ENCODE data around the gene STK4. TPM values are rescaled to one million over a fixed set of nuclear protein-coding genes. Genes with fewer than 3 reads are reported as not detected.

Gene STK4
- total RNA-seq, 2 donors from 2014 or later = 157 to 264 TPM

GRCh38 chr20:45119556-45120266 is 153.4 kb downstream of the STK4 start:
- H3K4me3 Mint-ChIP-seq = no peak overlapping the region
- no peak overlapping the region for H3K27ac Mint-ChIP-seq
- ATAC-seq = no peak
- H3K9me3 Mint-ChIP-seq = no peaks in the 10 kb centered on the region
- no peaks in the 10 kb centered on the region for H3K36me3 Mint-ChIP-seq
- peaks cover 0 to 3% of the 10 kb centered on the region in 2 donors for H3K4me1 Mint-ChIP-seq (ENCODE audit: low read depth in 2 of 2)
- DNase-seq (ENCODE audit: low spot score) = no peak
- peaks cover 28 to 32% of the 10 kb centered on the region in 2 donors for H3K27me3 Mint-ChIP-seq

GRCh38 chr20:45121388-45121787 is 155.1 kb downstream of the STK4 start:
- Mint-ChIP-seq H3K27me3 (peaks cover 32 to 33% of the 10 kb centered on the region in 2 donors), H3K36me3 (no peaks in the 10 kb centered on the region), H3K4me1 (ENCODE audit: low read depth in 2 of 2) (no peaks in the 10 kb centered on the region), H3K4me3 (no peak overlapping the region), H3K9me3 (no peaks in the 10 kb centered on the region), H3K27ac (no peak overlapping the region)
- ATAC-seq (no peak), DNase-seq (ENCODE audit: low spot score) (no peak)

- Mint-ChIP-seq H3K27ac (no peak within 1 kb of the TSS), H3K27me3 (peaks cover 28 to 30% of the 10 kb centered on the region in 2 donors), H3K4me3 (no peak within 1 kb of the TSS), H3K4me1 (ENCODE audit: low read depth in 2 of 2) (no peaks in the 10 kb centered on the region), H3K9me3 (no peaks in the 10 kb centered on the region), H3K36me3 (no peaks in the 10 kb centered on the region)
- DNase-seq (ENCODE audit: low spot score) = no peak
- ATAC-seq = no peak
These were observed 158.1 kb downstream of the STK4 start, which contains the start of gene WFDC12 for GRCh38 chr20:45124365-45124764. Gene WFDC12 (minus strand): TSS chr20:45124465. CDS start chr20:45124447, 18 bp downstream.

GRCh38 chr20:45128099-45128498 is 161.8 kb downstream of the STK4 start:
- H3K9me3 Mint-ChIP-seq = no peaks in the 10 kb centered on the region
- peaks cover 32 to 39% of the 10 kb centered on the region in 2 donors for H3K27me3 Mint-ChIP-seq
- ATAC-seq = no peak
- H3K4me1 Mint-ChIP-seq (ENCODE audit: low read depth in 2 of 2) = no peaks in the 10 kb centered on the region
- H3K27ac Mint-ChIP-seq = no peak overlapping the region
- H3K4me3 Mint-ChIP-seq = no peak overlapping the region
- no peak for DNase-seq (ENCODE audit: low spot score)
- no peaks in the 10 kb centered on the region for H3K36me3 Mint-ChIP-seq

Other genes with a start within 250 kb of the STK4 start
- under 1 TPM; 0.28 to 0.50 TPM for gene KCNK15, start 220.6 kb upstream of the STK4 start, total RNA-seq
- not detected for gene RIMS4, start 156.0 kb upstream of the STK4 start, total RNA-seq
- 100 to 1,000 TPM; 189 to 283 TPM for gene YWHAB, start 80.8 kb upstream of the STK4 start, total RNA-seq
- 100 to 1,000 TPM in 1 of 2 donors, 10 to 100 TPM in 1; 58.2 to 113 TPM for gene PABPC1L, start 56.5 kb upstream of the STK4 start, total RNA-seq
- gene TOMM34, start 6.1 kb upstream of the STK4 start, total RNA-seq = 10 to 100 TPM; 25.1 to 34.9 TPM
- gene KCNS1, start 134.6 kb downstream of the STK4 start, total RNA-seq = under 1 TPM; 0.24 to 0.33 TPM
- gene WFDC5, start 148.7 kb downstream of the STK4 start, total RNA-seq = not detected
- not detected for gene WFDC12, start 158.0 kb downstream of the STK4 start, total RNA-seq
- gene PI3, start 208.4 kb downstream of the STK4 start, total RNA-seq = not detected
- gene SEMG1, start 240.5 kb downstream of the STK4 start, total RNA-seq = not detected

Measured in natural killer cell treated with Interleukin-12 subunit alpha and Interleukin-12 subunit beta and Interleukin-15 and Interleukin-18, amount 100 ng/mL, for 72 hours (primary cell).